Liver (tissue), 9 donors: Measurements from ENCODE around the gene IFIT5. TPM values are rescaled to one million over a fixed set of nuclear protein-coding genes. Genes with fewer than 3 reads are reported as not detected.
A peak's percentile ranks its signal among the peaks of the same experiment; 100 is the strongest.

Experiments used
- DNase-seq: peaks from one replicate; pipeline ENCODE4 v3.0.0-alpha.2; 2017; ENCODE audit warnings: low spot score
- H3K27ac ChIP-seq, 2 donors: one replicate each; pipeline ENCODE4 v1.7.0; 2013; ENCODE audit warnings: inconsistent platforms in 2 of 2, low read length in 2 of 2, control low read depth in 1 of 2, low read depth in 1 of 2, mild to moderate bottlenecking in 1 of 2
- H3K27me3 ChIP-seq, 4 donors: one replicate each; pipeline versions ENCODE4 v1.6.1 to v1.7.0; 2013; ENCODE audit warnings: low read length in 3 of 4, inconsistent platforms in 1 of 4, mild to moderate bottlenecking in 1 of 4, moderate library complexity in 1 of 4; ENCODE audit not compliant: control insufficient read depth in 4 of 4, insufficient read depth in 4 of 4
- H3K36me3 ChIP-seq, 4 donors: one replicate each; pipeline versions ENCODE4 v1.6.1 to v1.7.0; 2013; ENCODE audit warnings: low read length in 3 of 4, mild to moderate bottlenecking in 3 of 4, low read depth in 1 of 4, moderate library complexity in 1 of 4; ENCODE audit not compliant: control insufficient read depth in 4 of 4, insufficient read depth in 3 of 4
- H3K4me1 ChIP-seq, 4 donors: one replicate each; pipeline versions ENCODE4 v1.6.1 to v1.7.0; 2013; ENCODE audit warnings: low read length in 3 of 4, mild to moderate bottlenecking in 3 of 4, moderate library complexity in 1 of 4; ENCODE audit not compliant: control insufficient read depth in 4 of 4, insufficient read depth in 4 of 4
- H3K4me3 ChIP-seq, 3 donors: one replicate each; pipeline versions ENCODE4 v1.6.1 to v1.7.0; 2013; ENCODE audit warnings: low read length in 3 of 3, control low read depth in 1 of 3, low read depth in 1 of 3, mild to moderate bottlenecking in 1 of 3
- H3K9ac ChIP-seq, 2 donors: one replicate each; pipeline ENCODE4 v1.7.0; 2013; ENCODE audit warnings: low read length in 2 of 2, mild to moderate bottlenecking in 2 of 2, moderate library complexity in 2 of 2, control low read depth in 1 of 2, low read depth in 1 of 2
- H3K9me3 ChIP-seq, 4 donors: one replicate each; pipeline versions ENCODE4 v1.6.1 to v1.7.0; 2013; ENCODE audit warnings: low read length in 3 of 4; ENCODE audit not compliant: control insufficient read depth in 4 of 4
- ATF3 ChIP-seq: IDR thresholded peaks from 2 replicates; pipeline ENCODE4 v1.6.1; 2016; ENCODE audit warnings: antibody characterized with exemption
- CTCF ChIP-seq: fragments of 150-350 bp; IDR thresholded peaks from 2 replicates; pipeline ENCODE4 v1.5.1; 2017; ENCODE audit warnings: improper control_type of control experiment, low read depth, low read length; ENCODE audit not compliant: missing input control
- EGR1 ChIP-seq, 2 donors: IDR thresholded peaks; 2 replicates each; pipeline ENCODE4 v1.6.1; 2016 to 2018; ENCODE audit warnings: antibody characterized with exemption in 2 of 2, low read depth in 2 of 2
- FOXA1 ChIP-seq: IDR thresholded peaks from 2 replicates; pipeline ENCODE4 v1.6.1; 2016; ENCODE audit warnings: antibody characterized with exemption
- GABPA ChIP-seq, 2 donors: IDR thresholded peaks in 1 of 2; conservative IDR thresholded peaks in 1 of 2; 2 replicates each; pipeline ENCODE4 v1.6.1; 2016; ENCODE audit warnings: antibody characterized with exemption in 2 of 2, mild to moderate bottlenecking in 1 of 2, moderate library complexity in 1 of 2
- HNF4A ChIP-seq, 2 donors: conservative IDR thresholded peaks; 2 replicates each; pipeline ENCODE4 v1.6.1; 2016; ENCODE audit warnings: antibody characterized with exemption in 2 of 2, mild to moderate bottlenecking in 2 of 2
- JUND ChIP-seq, 2 donors: IDR thresholded peaks; 2 replicates each; pipeline ENCODE4 v1.6.1; 2016; ENCODE audit warnings: antibody characterized with exemption in 2 of 2
- MAX ChIP-seq: IDR thresholded peaks from 2 replicates; pipeline ENCODE4 v1.6.1; 2016; ENCODE audit warnings: antibody characterized with exemption
- NR2F2 ChIP-seq: IDR thresholded peaks from 2 replicates; pipeline ENCODE4 v1.6.1; 2016; ENCODE audit warnings: antibody characterized with exemption
- RAD21 ChIP-seq, 2 donors: IDR thresholded peaks; 2 replicates each; pipeline ENCODE4 v1.6.1; 2016; ENCODE audit warnings: antibody characterized with exemption in 2 of 2, mild to moderate bottlenecking in 2 of 2
- RXRA ChIP-seq, 2 donors: IDR thresholded peaks; 2 replicates each; pipeline ENCODE4 v1.6.1; 2017 to 2018; ENCODE audit warnings: antibody characterized with exemption in 2 of 2, mild to moderate bottlenecking in 1 of 2
- SP1 ChIP-seq: IDR thresholded peaks from 2 replicates; pipeline ENCODE4 v1.6.1; 2018; ENCODE audit warnings: antibody characterized with exemption, mild to moderate bottlenecking
- YY1 ChIP-seq: IDR thresholded peaks from 2 replicates; pipeline ENCODE4 v1.6.1; 2016; ENCODE audit warnings: antibody characterized with exemption, mild to moderate bottlenecking
- ZBTB33 ChIP-seq: IDR thresholded peaks from 2 replicates; pipeline ENCODE4 v1.6.1; 2016; ENCODE audit warnings: antibody characterized with exemption
- WGBS: extraction: QIAGEN DNeasy Blood & Tissue Kit; methylation state at CpG from one replicate; pipeline ENCODE4 v1.1.7; 2013; 5-methylcytosine and 5-hydroxymethylcytosine counted together
- polyA plus RNA-seq, 2 donors: library from polyadenylated mRNA; stranded (reverse) in 1 of 2; unstranded in 1 of 2; fragments of 200-250 nt in 1 of 2; fragments of >200 nt in 1 of 2; fragmentation: Nextera tagmentation in 1 of 2; extraction: Ambion mirVana in 1 of 2; gene quantifications; one replicate each; pipeline versions ENCODE4 v1.2.1 to v1.2.3, GENCODE V29; 2013 to 2015
- total RNA-seq, 2 donors: library from RNA; depleted of rRNA; stranded (reverse); fragments of >200 nt; gene quantifications; one replicate each; pipeline ENCODE4 v1.2.3, GENCODE V29; 2014
- donor health status: healthy.
- donor health status: healthy.
- donor health status: healthy.
- donor health status: healthy.
- donor health status: healthy.

Gene IFIT5
- total and polyA plus RNA-seq, 4 donors = 5.0 to 10.7 (median 6.7) TPM

- H3K4me1 ChIP-seq = peaks cover 0 to 11% (median 6%) of the 10 kb centered on the region in 4 donors
- DNase-seq = no peak
- H3K27ac ChIP-seq = no peak overlapping the region
- no peaks in the 10 kb centered on the region for H3K27me3 ChIP-seq
- H3K9me3 ChIP-seq = no peaks in the 10 kb centered on the region
- WGBS = 4% methylated on average over 2 of the region's 2 CpGs
- TF ChIP-seq NR2F2 = no peak
- no peak for TF ChIP-seq SP1
- TF ChIP-seq HNF4A (conservative IDR thresholded peaks at IDR 0.05) = no peak
- TF ChIP-seq MAX = no peak
- no peak for TF ChIP-seq ZBTB33
- TF ChIP-seq ATF3 = no peak
- TF ChIP-seq JUND (IDR thresholded peaks at IDR 0.05) = no peak
- no peak overlapping the region for H3K4me3 ChIP-seq
- H3K36me3 ChIP-seq = no peaks in the 10 kb centered on the region
- no peak overlapping the region for H3K9ac ChIP-seq
Observed at GRCh38 chr10:89465196-89465595, 50.8 kb downstream of the IFIT5 start.

GRCh38 chr10:89466599-89467035 is 52.2 kb downstream of the IFIT5 start:
- H3K4me3 ChIP-seq = no peak overlapping the region
- H3K9ac ChIP-seq = no peak overlapping the region
- H3K4me1 ChIP-seq = peaks cover 0 to 23% (median 18%) of the 10 kb centered on the region in 4 donors
- no peak for DNase-seq
- H3K9me3 ChIP-seq = no peaks in the 10 kb centered on the region
- H3K36me3 ChIP-seq = no peaks in the 10 kb centered on the region
- WGBS = 51% methylated on average over 3 of the region's 3 CpGs
- no peak overlapping the region for H3K27ac ChIP-seq
- TF ChIP-seq RXRA (IDR thresholded peaks at IDR 0.05) = peak in 1 of 2 donors; percentile 35
- peak; percentile 91 to 96 for TF ChIP-seq RAD21 (IDR thresholded peaks at IDR 0.05)
- no peak for TF ChIP-seq MAX
- TF ChIP-seq SP1 = no peak
- TF ChIP-seq FOXA1 = no peak
- peak; percentile 74 for TF ChIP-seq CTCF
- TF ChIP-seq EGR1 (IDR thresholded peaks at IDR 0.05; ENCODE audit: low read depth in 2 of 2) = no peak
- no peaks in the 10 kb centered on the region for H3K27me3 ChIP-seq

- Histone ChIP-seq H3K4me1 (peaks cover 3 to 23% (median 18%) of the 10 kb centered on the region in 4 donors), H3K9ac (no peak overlapping the region), H3K4me3 (no peak overlapping the region), H3K9me3 (no peaks in the 10 kb centered on the region), H3K27me3 (no peaks in the 10 kb centered on the region), H3K36me3 (no peaks in the 10 kb centered on the region), H3K27ac (peak overlapping the region in 1 of 2 donors; percentile 32)
- TF ChIP-seq GABPA (IDR thresholded peaks at IDR 0.05 in 1 of 2, conservative IDR thresholded peaks at IDR 0.05 in 1 of 2) = no peak
- no peak for TF ChIP-seq YY1
- no peak for TF ChIP-seq ZBTB33
- TF ChIP-seq EGR1 (IDR thresholded peaks at IDR 0.05; ENCODE audit: low read depth in 2 of 2) = no peak
- TF ChIP-seq MAX = no peak
- TF ChIP-seq ATF3 = peak; percentile 67
- no peak for TF ChIP-seq FOXA1
- peak in 1 of 2 donors; percentile 8 for TF ChIP-seq RXRA (IDR thresholded peaks at IDR 0.05)
- TF ChIP-seq JUND (IDR thresholded peaks at IDR 0.05) = peak; percentile 62 to 65
- no peak for DNase-seq
- 48% methylated on average over 9 of the region's 9 CpGs for WGBS
Observed at GRCh38 chr10:89468191-89468965, 54.0 kb downstream of the IFIT5 start.
